Naive B cell (primary cell): Measurements from ENCODE around the gene ATP13A1. TPM values are rescaled to one million over a fixed set of nuclear protein-coding genes. Genes with fewer than 3 reads are reported as not detected.

ENCODE experiments used
- ATAC-seq, 2 donors: fragments of 150-1000 bp; cut with Tn5 transposase; 2 replicates each; pipeline ENCODE4 v1.10.0; 2021; ENCODE audit warnings: low read depth in 2 of 2, mild to moderate bottlenecking in 2 of 2, moderate library complexity in 2 of 2
- DNase-seq: peaks from one replicate; pipeline ENCODE4 v3.0.0; 2022
- H3K27ac Mint-ChIP-seq, 6 donors: one replicate each; pipeline ENCODE4 v1.8.0; 2020 to 2022; ENCODE audit warnings: mild to moderate bottlenecking in 6 of 6, mixed read lengths in 6 of 6, moderate library complexity in 5 of 6, inconsistent platforms in 2 of 6
- H3K27me3 Mint-ChIP-seq, 3 donors: one replicate each; pipeline ENCODE4 v1.8.0; 2021 to 2022; ENCODE audit warnings: mixed read lengths in 3 of 3, mild to moderate bottlenecking in 1 of 3
- H3K36me3 Mint-ChIP-seq, 2 donors: one replicate each; pipeline ENCODE4 v1.8.0; 2020 to 2022; ENCODE audit warnings: mixed read lengths in 2 of 2, inconsistent platforms in 1 of 2, mild to moderate bottlenecking in 1 of 2
- H3K4me1 Mint-ChIP-seq, 3 donors: one replicate each; pipeline ENCODE4 v1.8.0; 2020 to 2022; ENCODE audit warnings: mixed read lengths in 3 of 3, inconsistent platforms in 1 of 3, mild to moderate bottlenecking in 1 of 3, moderate library complexity in 1 of 3
- H3K4me3 Mint-ChIP-seq, 8 donors: one replicate each; pipeline ENCODE4 v1.8.0; 2020 to 2022; ENCODE audit warnings: mild to moderate bottlenecking in 8 of 8, mixed read lengths in 8 of 8, moderate library complexity in 8 of 8, inconsistent platforms in 2 of 8
- H3K9me3 Mint-ChIP-seq, 7 donors: one replicate each; pipeline ENCODE4 v1.8.0; 2020 to 2022; ENCODE audit warnings: mixed read lengths in 7 of 7, mild to moderate bottlenecking in 5 of 7, inconsistent platforms in 2 of 7, moderate library complexity in 1 of 7
- polyA plus RNA-seq, 6 donors: library from polyadenylated mRNA; unstranded; fragments of 300-500 nt; fragmentation: Illumina TruSeq; gene quantifications; one replicate each; pipeline ENCODE4 v1.2.3, GENCODE V29; 2021; ENCODE audit warnings: low read depth in 6 of 6

The ATP13A1 gene
- polyA plus RNA-seq, 6 donors from 2014 or later, result 13.2 to 59.0 (median 17.5) TPM

GRCh38 chr19:19645233-19645870, 18.1 kb downstream of the ATP13A1 start:
- no peaks in the 10 kb centered on the region for H3K9me3 Mint-ChIP-seq
- H3K27ac Mint-ChIP-seq, result peak overlapping the region in 1 of 6 donors; percentile 27
- ATAC-seq (no peak), DNase-seq (no peak)
- peaks cover 0 to 14% of the 10 kb centered on the region in 2 donors for H3K36me3 Mint-ChIP-seq
- no peaks in the 10 kb centered on the region for H3K27me3 Mint-ChIP-seq
- peaks cover 20 to 27% (median 22%) of the 10 kb centered on the region in 3 donors for H3K4me1 Mint-ChIP-seq
- H3K4me3 Mint-ChIP-seq, result no peak overlapping the region

DNA sequence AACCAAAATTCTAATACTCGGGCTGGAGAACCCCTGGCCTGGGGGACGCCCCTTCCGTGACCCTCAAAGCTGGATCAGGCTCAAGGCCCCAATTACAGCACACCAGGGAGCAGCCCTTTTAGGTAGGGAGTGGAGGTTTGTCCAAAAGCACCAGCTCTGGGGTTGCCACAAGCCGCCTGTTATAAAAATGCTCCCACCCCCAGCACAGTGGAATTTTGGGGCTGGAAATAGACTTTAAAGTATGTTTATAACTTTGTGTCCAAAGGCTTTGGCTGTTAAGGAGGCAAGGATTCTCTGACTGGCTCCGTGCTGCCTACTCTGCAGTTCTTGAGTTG, 19.5 kb downstream of the ATP13A1 start:
- peaks cover 0 to 14% of the 10 kb centered on the region in 2 donors for H3K36me3 Mint-ChIP-seq
- no peaks in the 10 kb centered on the region for H3K27me3 Mint-ChIP-seq
- ATAC-seq (no peak), DNase-seq (no peak)
- H3K9me3 Mint-ChIP-seq, result no peaks in the 10 kb centered on the region
- H3K4me3 Mint-ChIP-seq, result peak overlapping the region; percentile 90 to 100 (median 100)
- H3K27ac Mint-ChIP-seq, result peak overlapping the region; percentile 94 to 100 (median 98)
- peaks cover 16 to 37% (median 22%) of the 10 kb centered on the region in 3 donors for H3K4me1 Mint-ChIP-seq

- Mint-ChIP-seq H3K4me3 (peak within 1 kb of the TSS; percentile 90 to 100 (median 100)), H3K36me3 (peaks cover 0 to 16% of the 10 kb centered on the region in 2 donors)
- DNase-seq, result peak; percentile 88
Measured at GRCh38 chr19:19643158-19644053, 20.1 kb downstream of the ATP13A1 start, which contains the start of gene GMIP. TSS of gene GMIP (minus strand) at chr19:19643657. CDS start at chr19:19643529, 128 bp downstream.

GRCh38 chr19:19642506-19643157, 20.8 kb downstream of the ATP13A1 start:
- Mint-ChIP-seq H3K27me3 (no peaks in the 10 kb centered on the region), H3K36me3 (peaks cover 0 to 20% of the 10 kb centered on the region in 2 donors)

More at GRCh38 chr19:19643158-19644053, 20.1 kb downstream of the ATP13A1 start, which contains the start of gene GMIP:
- Mint-ChIP-seq H3K27me3 (no peaks in the 10 kb centered on the region), H3K27ac (peak within 1 kb of the TSS; percentile 94 to 100 (median 98)), H3K4me1 (peaks cover 17 to 37% (median 22%) of the 10 kb centered on the region in 3 donors), H3K9me3 (no peaks in the 10 kb centered on the region)
- peak; percentile 88 to 89 for ATAC-seq

GRCh38 chr19:19637523-19638251, 25.8 kb downstream of the ATP13A1 start:
- Mint-ChIP-seq H3K27ac (no peak overlapping the region), H3K9me3 (no peaks in the 10 kb centered on the region), H3K4me3 (no peak overlapping the region), H3K4me1 (peaks cover 24 to 43% (median 29%) of the 10 kb centered on the region in 3 donors), H3K27me3 (no peaks in the 10 kb centered on the region), H3K36me3 (peaks cover 15 to 38% of the 10 kb centered on the region in 2 donors)
- DNase-seq, result no peak
- ATAC-seq, result no peak

More at GRCh38 chr19:19642506-19643157, 20.8 kb downstream of the ATP13A1 start:
- no peak for DNase-seq
- H3K9me3 Mint-ChIP-seq, result no peaks in the 10 kb centered on the region
- H3K4me3 Mint-ChIP-seq, result peak overlapping the region; percentile 90 to 100 (median 100)
- peaks cover 20 to 37% (median 22%) of the 10 kb centered on the region in 3 donors for H3K4me1 Mint-ChIP-seq
- ATAC-seq, result peak; percentile 3 to 8
- H3K27ac Mint-ChIP-seq, result peak overlapping the region; percentile 94 to 100 (median 98)

DNA sequence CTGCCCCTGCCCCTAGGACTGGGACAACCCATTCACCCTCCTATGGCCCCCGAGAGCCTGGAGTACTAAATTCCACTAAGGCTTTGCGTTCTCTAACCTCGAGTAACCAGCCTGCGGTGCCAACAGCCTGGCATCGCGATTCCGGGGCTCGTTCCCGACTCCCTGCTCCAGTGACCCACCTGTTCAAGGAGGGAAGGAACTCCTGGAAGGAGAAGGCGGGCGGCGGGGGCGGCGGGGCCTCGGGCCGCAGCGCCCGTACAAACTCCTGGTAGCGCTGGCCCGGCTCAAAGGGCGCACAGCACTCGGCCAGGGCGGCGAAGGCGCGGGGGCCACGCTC, 26.3 kb downstream of the ATP13A1 start:
- Mint-ChIP-seq H3K9me3 (no peaks in the 10 kb centered on the region), H3K36me3 (peaks cover 18 to 36% of the 10 kb centered on the region in 2 donors), H3K4me3 (no peak overlapping the region), H3K27me3 (no peaks in the 10 kb centered on the region), H3K27ac (no peak overlapping the region), H3K4me1 (peaks cover 19 to 39% (median 24%) of the 10 kb centered on the region in 3 donors)
- ATAC-seq (no peak), DNase-seq (no peak)

GRCh38 chr19:19636573-19637185, 26.8 kb downstream of the ATP13A1 start:
- Mint-ChIP-seq H3K9me3 (no peaks in the 10 kb centered on the region), H3K4me1 (peaks cover 14 to 34% (median 20%) of the 10 kb centered on the region in 3 donors), H3K4me3 (peak overlapping the region in 1 of 8 donors; percentile 29), H3K36me3 (peaks cover 18 to 36% of the 10 kb centered on the region in 2 donors), H3K27me3 (no peaks in the 10 kb centered on the region), H3K27ac (peak overlapping the region in 1 of 6 donors; percentile 57)
- DNase-seq (no peak), ATAC-seq (no peak)

- H3K9me3 Mint-ChIP-seq, result no peaks in the 10 kb centered on the region
- H3K4me1 Mint-ChIP-seq, result peaks cover 13 to 34% (median 20%) of the 10 kb centered on the region in 3 donors
- no peak for DNase-seq
- H3K36me3 Mint-ChIP-seq, result peaks cover 18 to 36% of the 10 kb centered on the region in 2 donors
- peak overlapping the region in 3 of 6 donors; percentile 47 to 60 (median 51) for H3K27ac Mint-ChIP-seq
- H3K27me3 Mint-ChIP-seq, result no peaks in the 10 kb centered on the region
- H3K4me3 Mint-ChIP-seq, result peak overlapping the region in 1 of 8 donors; percentile 47
- no peak for ATAC-seq
Measured at GRCh38 chr19:19635313-19635702, 28.2 kb downstream of the ATP13A1 start.

DNA sequence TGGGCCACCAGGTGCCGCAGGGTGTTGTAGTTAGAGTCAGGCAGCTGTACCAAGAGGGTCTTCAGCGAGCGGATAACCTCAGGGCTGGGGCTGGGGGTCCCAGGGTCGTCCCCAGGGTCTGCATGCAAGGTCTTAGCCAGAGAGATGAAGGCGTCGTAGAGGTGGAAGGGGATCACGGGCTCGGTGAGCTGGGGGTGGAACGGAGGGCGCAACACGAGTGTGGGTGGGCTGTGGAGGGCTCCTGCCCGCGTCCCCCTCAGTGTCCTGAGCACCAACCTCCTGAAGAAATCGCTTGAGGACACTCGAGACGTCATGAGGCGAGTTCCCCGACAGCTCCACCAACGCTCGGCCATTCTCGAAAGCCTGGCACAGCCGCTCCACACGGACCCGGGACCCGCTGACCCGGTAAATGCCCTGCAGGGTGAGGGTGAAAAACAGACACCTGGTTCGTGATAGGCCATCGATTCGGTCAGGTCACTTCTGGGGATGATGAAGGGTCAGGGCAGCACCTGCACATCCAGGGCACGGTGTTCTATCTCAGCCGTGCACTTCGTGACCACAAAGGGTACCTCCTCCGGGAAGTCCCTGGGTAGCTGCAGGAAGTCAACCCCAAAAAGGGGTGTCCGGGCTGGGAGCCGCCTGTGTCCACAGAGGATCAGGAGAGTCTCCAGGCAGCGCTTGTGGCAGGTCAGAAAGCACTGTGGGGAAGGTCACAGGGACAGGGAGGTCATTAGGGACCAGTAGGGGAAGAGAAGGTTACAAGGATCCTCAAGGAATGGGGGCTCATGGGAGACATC, 28.8 kb downstream of the ATP13A1 start:
- H3K9me3 Mint-ChIP-seq, result no peaks in the 10 kb centered on the region
- ATAC-seq (no peak), DNase-seq (no peak)
- peak overlapping the region in 2 of 8 donors; percentile 24 to 25 for H3K4me3 Mint-ChIP-seq
- no peaks in the 10 kb centered on the region for H3K27me3 Mint-ChIP-seq
- peaks cover 18 to 36% of the 10 kb centered on the region in 2 donors for H3K36me3 Mint-ChIP-seq
- H3K4me1 Mint-ChIP-seq, result peaks cover 8 to 34% (median 20%) of the 10 kb centered on the region in 3 donors
- H3K27ac Mint-ChIP-seq, result peak overlapping the region in 3 of 6 donors; percentile 42 to 91 (median 60)

DNA sequence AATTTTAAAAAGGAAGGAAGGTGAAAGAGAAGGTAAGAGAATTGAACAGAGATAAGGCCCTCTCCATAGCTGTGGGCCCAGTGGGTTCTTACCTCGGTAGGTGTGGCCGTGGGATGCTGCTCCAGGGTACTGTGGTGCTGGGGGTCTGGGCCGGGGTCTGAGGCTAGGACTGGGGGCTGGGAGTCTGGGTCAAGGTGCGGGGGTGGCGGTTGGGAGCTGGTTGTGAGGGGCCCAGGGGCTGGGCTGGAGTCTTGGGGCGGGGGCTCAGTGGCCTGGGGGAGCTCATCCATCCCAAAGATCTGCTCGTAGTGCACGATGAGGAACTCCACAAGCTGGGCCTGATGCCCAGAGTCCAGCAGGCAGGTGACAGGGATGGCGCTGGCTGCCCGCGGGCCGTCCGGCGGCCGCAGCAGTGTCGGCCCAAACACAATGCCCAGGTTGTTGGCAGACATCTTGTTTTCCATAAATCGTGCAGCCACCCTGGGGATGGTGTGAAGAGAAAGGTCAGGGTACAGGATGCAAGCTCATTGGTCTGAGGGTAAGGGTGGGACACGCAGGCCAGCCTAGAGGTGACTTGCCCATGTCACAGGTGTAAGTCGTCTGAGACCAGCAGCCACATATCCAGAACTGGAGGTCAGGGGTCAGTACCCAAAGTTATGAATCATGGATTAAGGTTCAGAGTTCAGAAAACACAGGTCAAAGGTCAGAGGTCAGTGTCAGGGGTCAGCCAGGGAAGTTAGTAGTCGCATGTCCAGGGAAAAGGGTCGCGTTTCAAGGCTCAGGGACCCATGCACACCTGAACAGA, 29.6 kb downstream of the ATP13A1 start:
- H3K27ac Mint-ChIP-seq, result peak overlapping the region in 2 of 6 donors; percentile 53 to 91
- ATAC-seq (no peak), DNase-seq (no peak)
- no peaks in the 10 kb centered on the region for H3K27me3 Mint-ChIP-seq
- peaks cover 5 to 35% (median 20%) of the 10 kb centered on the region in 3 donors for H3K4me1 Mint-ChIP-seq
- H3K9me3 Mint-ChIP-seq, result no peaks in the 10 kb centered on the region
- peak overlapping the region in 1 of 8 donors; percentile 57 for H3K4me3 Mint-ChIP-seq
- H3K36me3 Mint-ChIP-seq, result peaks cover 18 to 36% of the 10 kb centered on the region in 2 donors

DNA sequence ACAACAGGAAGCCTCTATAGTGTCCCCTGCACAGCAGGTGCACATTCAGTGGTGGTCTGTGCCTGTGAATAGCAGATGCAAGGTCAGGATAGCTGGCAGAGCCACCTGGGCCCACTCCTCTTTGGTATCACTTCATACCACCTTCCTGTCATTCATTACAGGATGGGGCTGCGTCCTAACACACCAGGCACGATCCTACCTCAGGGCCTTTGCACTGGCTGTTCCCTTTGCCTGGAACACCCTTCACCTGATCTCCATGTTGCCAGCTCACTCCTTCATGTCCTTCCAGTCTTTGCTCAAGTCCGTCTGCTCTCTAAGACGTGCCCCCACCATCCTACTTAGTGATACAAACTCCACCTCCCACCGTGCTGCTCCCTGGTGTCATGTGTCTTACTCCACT, 30.8 kb downstream of the ATP13A1 start:
- Mint-ChIP-seq H3K36me3 (peaks cover 18 to 29% of the 10 kb centered on the region in 2 donors), H3K9me3 (no peaks in the 10 kb centered on the region), H3K4me3 (peak overlapping the region in 1 of 8 donors; percentile 57), H3K27ac (peak overlapping the region in 3 of 6 donors; percentile 29 to 88 (median 62)), H3K27me3 (no peaks in the 10 kb centered on the region), H3K4me1 (peaks cover 8 to 41% (median 21%) of the 10 kb centered on the region in 3 donors)
- no peak for ATAC-seq
- DNase-seq, result no peak
